IMR-90 (cell line): ENCODE data around the gene PRKAG2. TPM values are rescaled to one million over a fixed set of nuclear protein-coding genes. Genes with fewer than 3 reads are reported as not detected.

Source experiments
- ATAC-seq: fragments of 200-7000 bp; cut with Tn5 transposase; 2 replicates; pipeline ENCODE4 v1.9.1; 2020; ENCODE audit warnings: low read depth, mild to moderate bottlenecking, moderate library complexity
- BruUV-seq: library from RNA; stranded (reverse); fragments of 400-500 nt; replicated peaks from 2 replicates; lab custom pipeline; 2021; lab: Mats Ljungman, UMichigan
- CTCF ChIA-PET: fragments of 300-600 bp; formaldehyde crosslinking; extraction: SDS; loops from one replicate; lab custom pipeline; 2021; ENCODE audit warnings: antibody characterized with exemption; lab: Yijun Ruan, JAX
- POLR2A ChIA-PET: fragments of 300-600 bp; sonication (Branson Sonifier 250); formaldehyde crosslinking; loops from one replicate; lab custom pipeline; 2022; ENCODE audit warnings: antibody characterized with exemption; ENCODE audit not compliant: unreplicated experiment; lab: Charles Lee
- DNase-seq: peaks from one replicate; pipeline ENCODE4 v3.0.0; 2013
- H2AFZ ChIP-seq: replicated peaks from 2 replicates; pipeline ENCODE3; 2013; ENCODE audit warnings: low read length, mild to moderate bottlenecking; ENCODE audit not compliant: poor library complexity
- H2AK5ac ChIP-seq: 2 replicates; pipeline ENCODE4 v1.6.1; 2013; ENCODE audit warnings: low read depth, low read length, inconsistent platforms
- H2AK9ac ChIP-seq: replicated peaks from 2 replicates; pipeline ENCODE3; 2013; ENCODE audit warnings: mild to moderate bottlenecking, low read depth, low read length, moderate library complexity; ENCODE audit not compliant: poor library complexity
- H2BK120ac ChIP-seq: 2 replicates; pipeline ENCODE4 v1.6.1; 2013; ENCODE audit warnings: low read depth, low read length, inconsistent platforms
- H2BK15ac ChIP-seq: 3 replicates; pipeline ENCODE4 v1.6.1; 2013; ENCODE audit warnings: low read depth, low read length, inconsistent platforms
- H2BK20ac ChIP-seq: 2 replicates; pipeline ENCODE4 v1.6.1; 2013; ENCODE audit warnings: low read depth, mild to moderate bottlenecking, inconsistent platforms, low read length, moderate library complexity
- H2BK5ac ChIP-seq: 2 replicates; pipeline ENCODE4 v1.6.1; 2013; ENCODE audit warnings: mild to moderate bottlenecking, low read depth, low read length, inconsistent platforms; ENCODE audit not compliant: poor library complexity, severe bottlenecking
- H3K14ac ChIP-seq: replicated peaks from 2 replicates; pipeline ENCODE4 v1.6.1; 2013; ENCODE audit warnings: low read depth, low read length, inconsistent platforms
- H3K18ac ChIP-seq: 2 replicates; pipeline ENCODE4 v1.6.1; 2013; ENCODE audit warnings: low read depth, low read length, control low read depth
- H3K23ac ChIP-seq: 2 replicates; pipeline ENCODE4 v1.6.1; 2013; ENCODE audit warnings: low read depth, low read length, inconsistent platforms
- H3K27ac ChIP-seq: 2 replicates; pipeline ENCODE4 v1.5.1; 2013; ENCODE audit warnings: mild to moderate bottlenecking, control low read depth, low read length; ENCODE audit not compliant: insufficient read depth
- H3K27me3 ChIP-seq: 2 replicates; pipeline ENCODE4 v1.6.1; 2013; ENCODE audit warnings: low read length; ENCODE audit not compliant: control insufficient read depth, insufficient read depth
- H3K36me3 ChIP-seq: 2 replicates; pipeline ENCODE4 v1.6.1; 2013; ENCODE audit warnings: low read length, mixed read lengths; ENCODE audit not compliant: control insufficient read depth, insufficient read depth
- H3K4ac ChIP-seq: 2 replicates; pipeline ENCODE4 v1.6.1; 2013; ENCODE audit warnings: low read depth, low read length, inconsistent platforms
- H3K4me1 ChIP-seq: 2 replicates; pipeline ENCODE4 v1.6.1; 2013; ENCODE audit warnings: low read length, mixed read lengths; ENCODE audit not compliant: control insufficient read depth, insufficient read depth
- H3K4me2 ChIP-seq: 2 replicates; pipeline ENCODE4 v1.6.1; 2013; ENCODE audit warnings: low read depth, mild to moderate bottlenecking, control low read depth, low read length, moderate library complexity
- H3K4me3 ChIP-seq: 2 replicates; pipeline ENCODE4 v1.5.1; 2013; ENCODE audit warnings: low read depth, mild to moderate bottlenecking, control low read depth, low read length, moderate library complexity; ENCODE audit not compliant: insufficient read depth
- H3K56ac ChIP-seq: 2 replicates; pipeline ENCODE4 v1.6.1; 2013; ENCODE audit warnings: low read length, inconsistent platforms; ENCODE audit not compliant: insufficient read depth; ENCODE audit errors: extremely low read depth
- H3K79me1 ChIP-seq, 2 experiments: 2 replicates each; pipeline ENCODE4 v1.6.1; 2013; ENCODE audit warnings: low read length in 2 of 2, inconsistent platforms in 1 of 2, low read depth in 1 of 2
- H3K9ac ChIP-seq: 2 replicates; pipeline ENCODE4 v1.6.1; 2013; ENCODE audit warnings: low read depth, low read length, control low read depth
- H3K9me1 ChIP-seq: 2 replicates; pipeline ENCODE4 v1.6.1; 2013; ENCODE audit warnings: low read length, inconsistent platforms; ENCODE audit not compliant: insufficient read depth
- H3K9me3 ChIP-seq: 2 replicates; pipeline ENCODE4 v1.6.1; 2013; ENCODE audit warnings: low read length; ENCODE audit not compliant: control insufficient read depth, insufficient read depth
- H4K20me1 ChIP-seq: 2 replicates; pipeline ENCODE4 v1.6.1; 2013; ENCODE audit warnings: low read length, inconsistent platforms; ENCODE audit not compliant: insufficient read depth
- H4K5ac ChIP-seq: 2 replicates; pipeline ENCODE4 v1.6.1; 2013; ENCODE audit warnings: mild to moderate bottlenecking, low read depth, low read length, control low read depth
- H4K8ac ChIP-seq, 2 experiments: 2 replicates each; pipeline ENCODE4 v1.6.1; 2013; ENCODE audit warnings: low read depth in 2 of 2, low read length in 2 of 2, control low read depth in 1 of 2, inconsistent platforms in 1 of 2
- H4K91ac ChIP-seq: 2 replicates; pipeline ENCODE4 v1.6.1; 2013; ENCODE audit warnings: low read depth, low read length, inconsistent platforms; ENCODE audit not compliant: insufficient read depth
- BHLHE40 ChIP-seq: fragments of 150-350 bp; IDR thresholded peaks from 2 replicates; pipeline ENCODE4 v1.6.1; 2016; ENCODE audit warnings: mild to moderate bottlenecking, low read depth, low read length
- CEBPB ChIP-seq: IDR thresholded peaks from 2 replicates; pipeline ENCODE4 v1.6.1; 2012; ENCODE audit warnings: low read depth, low read length, improper control_type of control experiment
- CHD1 ChIP-seq: IDR thresholded peaks from 2 replicates; pipeline ENCODE4 v1.6.1; 2012; ENCODE audit warnings: low read depth, low read length, improper control_type of control experiment
- FOS ChIP-seq: fragments of 150-350 bp; IDR thresholded peaks from 2 replicates; pipeline ENCODE4 v1.6.1; 2016; ENCODE audit warnings: low read depth, low read length
- MAFK ChIP-seq: IDR thresholded peaks from 2 replicates; pipeline ENCODE4 v1.6.1; 2012; ENCODE audit warnings: low read depth, low read length, improper control_type of control experiment
- MAZ ChIP-seq: IDR thresholded peaks from 2 replicates; pipeline ENCODE4 v1.6.1; 2012; ENCODE audit warnings: low read depth, mild to moderate bottlenecking, low read length, improper control_type of control experiment, moderate library complexity, borderline replicate concordance
- MXI1 ChIP-seq: IDR thresholded peaks from 2 replicates; pipeline ENCODE4 v1.6.1; 2012; ENCODE audit warnings: low read depth, mild to moderate bottlenecking, low read length, moderate library complexity, borderline replicate concordance
- NFE2L2 ChIP-seq: fragments of 150-350 bp; IDR thresholded peaks from 2 replicates; pipeline ENCODE4 v1.6.1; 2016; ENCODE audit warnings: low read depth, mild to moderate bottlenecking, low read length
- POLR2A ChIP-seq: IDR thresholded peaks from 2 replicates; pipeline ENCODE4 v1.6.1; 2012; ENCODE audit warnings: mild to moderate bottlenecking, low read depth, low read length
- RAD21 ChIP-seq: IDR thresholded peaks from 2 replicates; pipeline ENCODE4 v1.6.1; 2012; ENCODE audit warnings: low read length, improper control_type of control experiment
- RCOR1 ChIP-seq: IDR thresholded peaks from 2 replicates; pipeline ENCODE4 v1.6.1; 2012; ENCODE audit warnings: mild to moderate bottlenecking, low read length, improper control_type of control experiment; ENCODE audit not compliant: insufficient replicate concordance
- RFX5 ChIP-seq: IDR thresholded peaks from 2 replicates; pipeline ENCODE4 v1.8.0; 2012; ENCODE audit warnings: low read depth, mild to moderate bottlenecking, low read length, moderate library complexity
- WGBS, 2 experiments: methylation state at CpG; one replicate each; pipeline versions ENCODE4 v1.1.5 to v1.1.7; 2013; ENCODE audit warnings: missing lambda C conversion rate in 2 of 2; ENCODE audit not compliant: insufficient read length in 1 of 2; ENCODE audit errors: extremely low coverage in 2 of 2; 5-methylcytosine and 5-hydroxymethylcytosine counted together
- dilution Hi-C: fragments of 300-500 bp; cut with HindIII; formaldehyde crosslinking; loops from one replicate; pipeline ENCODE4 v1.14.3; 2018; ENCODE audit warnings: low sequenced_read_pairs; ENCODE audit not compliant: unreplicated experiment
- in situ Hi-C: fragments of 300-500 bp; cut with MboI; formaldehyde crosslinking; loops from 3 replicates; pipeline ENCODE4 v1.14.3; 2019; ENCODE audit warnings: low sequenced_read_pairs, inconsistent platforms, mixed read lengths
- intact Hi-C: fragments of 100-400 bp; cut with micrococcal nuclease; formaldehyde crosslinking; loops from 2 replicates; pipeline ENCODE4 v1.10.0; 2022
- polyA plus RNA-seq, 3 experiments: library from polyadenylated mRNA; depleted of rRNA; stranded (reverse); fragments of >200 nt; gene quantifications; 2 replicates each; pipeline ENCODE4 v1.2.3, GENCODE V29; 2012; ENCODE audit warnings: low replicate concordance in 1 of 3
- total RNA-seq: library from RNA; depleted of rRNA; stranded (reverse); fragments of >200 nt; gene quantifications from 2 replicates; pipeline ENCODE4 v1.2.3, GENCODE V29; 2012
- TF ChIP-seq, protein P1 (sequence below): fragments of 150-350 bp; IDR thresholded peaks from 2 replicates; pipeline ENCODE4 v1.6.1; 2017; ENCODE audit warnings: mild to moderate bottlenecking, antibody characterized with exemption, low read length, low read depth
- TF ChIP-seq, protein P2 (sequence below): fragments of 150-350 bp; IDR thresholded peaks from 2 replicates; pipeline ENCODE4 v1.6.1; 2016; ENCODE audit warnings: low read depth, mild to moderate bottlenecking, low read length, moderate library complexity, borderline replicate concordance
- TF ChIP-seq, protein P3 (sequence below): conservative IDR thresholded peaks from 2 replicates; pipeline ENCODE4 v1.5.1; 2012; ENCODE audit warnings: mild to moderate bottlenecking, low read depth, low read length, improper control_type of control experiment

The PRKAG2 gene
- total and polyA plus RNA-seq, 2 of the 4 experiments (the other 2 are of a cell fraction) = 15.4 to 21.6 TPM

DNA sequence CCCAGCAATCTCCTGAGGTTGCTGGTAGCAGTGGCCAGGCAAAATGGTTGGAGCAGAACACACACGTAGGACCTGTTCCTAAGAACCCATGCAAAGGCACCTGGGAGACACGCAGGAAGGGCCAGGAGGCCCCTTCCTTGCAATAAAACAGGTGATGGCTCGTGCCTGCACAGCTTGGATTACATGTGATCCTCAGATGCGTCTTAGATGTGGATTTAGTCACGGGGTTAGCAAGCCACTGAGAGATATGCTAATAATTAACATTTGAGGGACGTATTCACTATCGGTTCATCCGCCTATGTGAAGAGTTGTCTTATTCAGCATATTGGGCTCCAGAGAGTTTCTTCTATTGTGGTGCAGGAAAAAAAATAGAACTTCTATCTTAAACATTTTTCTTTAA is 352.6 kb downstream of the PRKAG2 start:
- H3K4ac ChIP-seq = no peak overlapping the region
- no peak overlapping the region for H3K4me3 ChIP-seq
- H2AFZ ChIP-seq = no peak overlapping the region
- no peaks in the 10 kb centered on the region for H4K20me1 ChIP-seq
- intact Hi-C loops = loop anchor here (5.0 kb wide), 1 partner anchor 33 kb away; no protein-coding TSS in a partner anchor
- no peak overlapping the region for H4K5ac ChIP-seq
- no peak overlapping the region for H3K56ac ChIP-seq
- no peak overlapping the region for H2BK15ac ChIP-seq
- no peaks in the 10 kb centered on the region for H3K27me3 ChIP-seq
- DNase-seq (no peak), ATAC-seq (no peak)
- TF ChIP-seq, protein P1, sequence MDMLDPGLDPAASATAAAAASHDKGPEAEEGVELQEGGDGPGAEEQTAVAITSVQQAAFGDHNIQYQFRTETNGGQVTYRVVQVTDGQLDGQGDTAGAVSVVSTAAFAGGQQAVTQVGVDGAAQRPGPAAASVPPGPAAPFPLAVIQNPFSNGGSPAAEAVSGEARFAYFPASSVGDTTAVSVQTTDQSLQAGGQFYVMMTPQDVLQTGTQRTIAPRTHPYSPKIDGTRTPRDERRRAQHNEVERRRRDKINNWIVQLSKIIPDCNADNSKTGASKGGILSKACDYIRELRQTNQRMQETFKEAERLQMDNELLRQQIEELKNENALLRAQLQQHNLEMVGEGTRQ = no peak
- no peak for TF ChIP-seq MAZ
- TF ChIP-seq, protein P2, sequence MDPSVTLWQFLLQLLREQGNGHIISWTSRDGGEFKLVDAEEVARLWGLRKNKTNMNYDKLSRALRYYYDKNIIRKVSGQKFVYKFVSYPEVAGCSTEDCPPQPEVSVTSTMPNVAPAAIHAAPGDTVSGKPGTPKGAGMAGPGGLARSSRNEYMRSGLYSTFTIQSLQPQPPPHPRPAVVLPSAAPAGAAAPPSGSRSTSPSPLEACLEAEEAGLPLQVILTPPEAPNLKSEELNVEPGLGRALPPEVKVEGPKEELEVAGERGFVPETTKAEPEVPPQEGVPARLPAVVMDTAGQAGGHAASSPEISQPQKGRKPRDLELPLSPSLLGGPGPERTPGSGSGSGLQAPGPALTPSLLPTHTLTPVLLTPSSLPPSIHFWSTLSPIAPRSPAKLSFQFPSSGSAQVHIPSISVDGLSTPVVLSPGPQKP = no peak
- no peak for TF ChIP-seq MAFK
- TF ChIP-seq, protein P3, sequence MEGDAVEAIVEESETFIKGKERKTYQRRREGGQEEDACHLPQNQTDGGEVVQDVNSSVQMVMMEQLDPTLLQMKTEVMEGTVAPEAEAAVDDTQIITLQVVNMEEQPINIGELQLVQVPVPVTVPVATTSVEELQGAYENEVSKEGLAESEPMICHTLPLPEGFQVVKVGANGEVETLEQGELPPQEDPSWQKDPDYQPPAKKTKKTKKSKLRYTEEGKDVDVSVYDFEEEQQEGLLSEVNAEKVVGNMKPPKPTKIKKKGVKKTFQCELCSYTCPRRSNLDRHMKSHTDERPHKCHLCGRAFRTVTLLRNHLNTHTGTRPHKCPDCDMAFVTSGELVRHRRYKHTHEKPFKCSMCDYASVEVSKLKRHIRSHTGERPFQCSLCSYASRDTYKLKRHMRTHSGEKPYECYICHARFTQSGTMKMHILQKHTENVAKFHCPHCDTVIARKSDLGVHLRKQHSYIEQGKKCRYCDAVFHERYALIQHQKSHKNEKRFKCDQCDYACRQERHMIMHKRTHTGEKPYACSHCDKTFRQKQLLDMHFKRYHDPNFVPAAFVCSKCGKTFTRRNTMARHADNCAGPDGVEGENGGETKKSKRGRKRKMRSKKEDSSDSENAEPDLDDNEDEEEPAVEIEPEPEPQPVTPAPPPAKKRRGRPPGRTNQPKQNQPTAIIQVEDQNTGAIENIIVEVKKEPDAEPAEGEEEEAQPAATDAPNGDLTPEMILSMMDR = no peak
- no peak for TF ChIP-seq NFE2L2
- TF ChIP-seq CHD1 = no peak
- TF ChIP-seq BHLHE40 = no peak
- TF ChIP-seq FOS = no peak
- no peak for TF ChIP-seq RCOR1
- TF ChIP-seq CEBPB = no peak
- no peak for TF ChIP-seq RFX5
- no peak for TF ChIP-seq RAD21
- no peak for TF ChIP-seq MXI1
- TF ChIP-seq POLR2A = no peak
- no peak overlapping the region for H3K4me2 ChIP-seq
- dilution Hi-C loops = no loop called here
- no peak overlapping the region for H2BK120ac ChIP-seq
- no TSS peak for BruUV-seq
- POLR2A ChIA-PET = no interaction called here
- H3K9me3 ChIP-seq = no peaks in the 10 kb centered on the region
- no peak overlapping the region for H4K8ac ChIP-seq
- no peak overlapping the region for H3K9ac ChIP-seq
- H3K18ac ChIP-seq = no peak overlapping the region
- H2AK5ac ChIP-seq = no peak overlapping the region
- H2AK9ac ChIP-seq = no peak overlapping the region
- CTCF ChIA-PET = interaction anchor here (0.6 kb wide), 1 partner anchor 160 kb away, joined by 3 read pairs; no protein-coding TSS in a partner anchor
- no peak overlapping the region for H2BK20ac ChIP-seq
- no peak overlapping the region for H3K27ac ChIP-seq
- in situ Hi-C loops = no loop called here
- H3K79me1 ChIP-seq = peaks cover 3 to 4% of the 10 kb centered on the region in 2 experiments; a peak in 1 of 4 replicates
- no peak overlapping the region for H3K14ac ChIP-seq
- no peak overlapping the region for H4K91ac ChIP-seq
- H2BK5ac ChIP-seq = no peak overlapping the region
- no peaks in the 10 kb centered on the region; the same call in 1 of the 2 replicates for H3K9me1 ChIP-seq
- 83% methylated on average over 1 of the region's 8 CpGs; no CpG with 5 or more reads in 1 of the 2 experiments for WGBS, 2 experiments
- no peaks in the 10 kb centered on the region; the same call in 1 of the 2 replicates for H3K4me1 ChIP-seq
- H3K36me3 ChIP-seq = no peaks in the 10 kb centered on the region
- H3K23ac ChIP-seq = no peak overlapping the region
